HepG2 (cell line): ENCODE data around the gene ZNF48. TPM values are rescaled to one million over a fixed set of nuclear protein-coding genes. Genes with fewer than 3 reads are reported as not detected.

Experiments used
- ATAD3A ChIP-seq: sonication (generic); formaldehyde crosslinking; IDR thresholded peaks from 2 replicates; pipeline ENCODE4 v1.4.0; 2020; ENCODE audit warnings: missing genetic modification reagents
- DNMT1 ChIP-seq: sonication (generic); formaldehyde crosslinking; IDR thresholded peaks from 2 replicates; pipeline ENCODE4 v1.5.1; 2020; ENCODE audit warnings: mild to moderate bottlenecking, missing genetic modification reagents
- ELF3 ChIP-seq: IDR thresholded peaks from 2 replicates; pipeline ENCODE4 v1.6.1; 2016; ENCODE audit warnings: missing genetic modification reagents, missing compliant biosample characterization
- HNF1A ChIP-seq, 2 experiments: sonication (generic) in 1 of 2; formaldehyde crosslinking in 1 of 2; IDR thresholded peaks; 2 replicates each; pipeline versions ENCODE4 v1.4.0 to v1.6.1; 2016 to 2020; ENCODE audit warnings: borderline replicate concordance in 1 of 2, low read depth in 1 of 2, mild to moderate bottlenecking in 1 of 2, missing genetic modification reagents in 1 of 2
- JARID2 ChIP-seq: sonication (generic); formaldehyde crosslinking; IDR thresholded peaks from 2 replicates; pipeline ENCODE4 v1.8.1; 2023; ENCODE audit warnings: missing genetic modification reagents, inconsistent platforms; ENCODE audit not compliant: insufficient replicate concordance
- MIER2 ChIP-seq: IDR thresholded peaks from 2 replicates; pipeline ENCODE4 v1.6.1; 2016; ENCODE audit warnings: missing biosample characterization, missing genetic modification reagents
- MTF2 ChIP-seq: sonication (generic); formaldehyde crosslinking; IDR thresholded peaks from 2 replicates; pipeline ENCODE4 v1.5.0; 2020; ENCODE audit warnings: missing genetic modification reagents, borderline replicate concordance
- RARG ChIP-seq: sonication (generic); formaldehyde crosslinking; IDR thresholded peaks from 2 replicates; pipeline ENCODE4 v1.4.0; 2020; ENCODE audit warnings: low read depth, mild to moderate bottlenecking, missing genetic modification reagents
- SP140L ChIP-seq: sonication (generic); formaldehyde crosslinking; IDR thresholded peaks from 2 replicates; pipeline ENCODE4 v1.4.0; 2020; ENCODE audit warnings: missing genetic modification reagents, borderline replicate concordance
- YEATS4 ChIP-seq: sonication (generic); formaldehyde crosslinking; IDR thresholded peaks from 2 replicates; pipeline ENCODE4 v1.4.0; 2020; ENCODE audit warnings: missing genetic modification reagents, borderline replicate concordance
- ZBED4 ChIP-seq: sonication (generic); formaldehyde crosslinking; IDR thresholded peaks from 2 replicates; pipeline ENCODE4 v1.4.0; 2020; ENCODE audit warnings: missing genetic modification reagents, borderline replicate concordance
- ZBTB1 ChIP-seq: sonication (generic); formaldehyde crosslinking; IDR thresholded peaks from 2 replicates; pipeline ENCODE4 v1.4.0; 2020; ENCODE audit warnings: missing genetic modification reagents, borderline replicate concordance
- ZNF282 ChIP-seq: fragments of 450-650 bp; IDR thresholded peaks from 2 replicates; pipeline ENCODE4 v1.6.1; 2018; ENCODE audit not compliant: partially characterized antibody
- ZNF34 ChIP-seq: sonication (generic); formaldehyde crosslinking; IDR thresholded peaks from 2 replicates; pipeline ENCODE4 v1.4.0; 2020; ENCODE audit warnings: mild to moderate bottlenecking, missing genetic modification reagents, borderline replicate concordance
- ZNF383 ChIP-seq: sonication (generic); formaldehyde crosslinking; IDR thresholded peaks from 2 replicates; pipeline ENCODE4 v1.4.0; 2020; ENCODE audit warnings: missing genetic modification reagents, mild to moderate bottlenecking, borderline replicate concordance
- ZNF546 ChIP-seq: sonication (generic); formaldehyde crosslinking; conservative IDR thresholded peaks from 2 replicates; pipeline ENCODE4 v1.8.1; 2023; ENCODE audit warnings: mild to moderate bottlenecking, missing genetic modification reagents
- ZNF556 ChIP-seq: sonication (generic); formaldehyde crosslinking; IDR thresholded peaks from 2 replicates; pipeline ENCODE4 v1.4.0; 2020; ENCODE audit warnings: mild to moderate bottlenecking, missing genetic modification reagents, borderline replicate concordance
- ZNF704 ChIP-seq: sonication (generic); formaldehyde crosslinking; IDR thresholded peaks from 2 replicates; pipeline ENCODE4 v1.8.1; 2023; ENCODE audit warnings: mild to moderate bottlenecking, inconsistent platforms, moderate library complexity, missing genetic modification reagents, borderline replicate concordance
- polyA plus RNA-seq, 8 experiments: library from polyadenylated mRNA; depleted of rRNA in 3 of 8; stranded (reverse) in 7 of 8; unstranded in 1 of 8; fragments of >200 nt; fragmentation: Illumina TruSeq in 4 of 8; extraction: Trizol in 4 of 8; gene quantifications; 2 replicates each; pipeline versions ENCODE4 v1.2.1 to v1.2.3, GENCODE V29; 2011 to 2016; ENCODE audit warnings: low read depth in 4 of 8, missing spikeins in 1 of 8, mixed read lengths in 1 of 8; ENCODE audit not compliant: insufficient read depth in 1 of 8
- total RNA-seq, 5 experiments: library from RNA; depleted of rRNA; stranded (reverse); fragments of >200 nt; fragmentation: Illumina TruSeq; extraction: Trizol; gene quantifications; 2 replicates each; pipeline ENCODE4 v1.2.3, GENCODE V29; 2016; ENCODE audit warnings: low read depth in 1 of 5

Gene ZNF48
- total and polyA plus RNA-seq, 2 of the 13 experiments (the other 11 are each of a cell fraction or from before 2014, with no cell fraction given), result 9.9 to 12.3 TPM

GRCh38 chr16:30378236-30379157 is 16.7 kb upstream of the ZNF48 start (continued):
- TF ChIP-seq YEATS4 (CRISPR knock-in tag) (peak; percentile 68), SP140L (no peak), RARG (0 out of 2 replicates have a peak, but pooled peaks have one; percentile 57), ATAD3A (CRISPR knock-in tag) (0 out of 2 replicates have a peak, but pooled peaks have one; percentile 57), ZNF282 (no peak), ZNF546 (CRISPR knock-in tag) (peak; percentile 90), ZBTB1 (CRISPR knock-in tag) (0 out of 2 replicates have a peak, but pooled peaks have one; percentile 39), DNMT1 (CRISPR knock-in tag) (0 out of 2 replicates have a peak, but pooled peaks have one; percentile 57), HNF1A (IDR thresholded peaks at IDR 0.05; ENCODE audit: low read depth) (no peak), HNF1A (CRISPR knock-in tag; IDR thresholded peaks at IDR 0.05; ENCODE audit: borderline replicate concordance) (peak; percentile 78), ZNF704 (CRISPR knock-in tag) (peak; percentile 87; the same call in 1 of the 2 replicates), ZNF34 (CRISPR knock-in tag) (peak; percentile 94; the same call in 1 of the 2 replicates), ZNF383 (CRISPR knock-in tag) (0 out of 2 replicates have a peak, but pooled peaks have one; percentile 73), ZNF556 (peak; percentile 98), MTF2 (peak; percentile 76; the same call in 1 of the 2 replicates), JARID2 (CRISPR knock-in tag) (no peak), MIER2 (CRISPR knock-in tag) (peak; percentile 76), ELF3 (CRISPR knock-in tag) (peak; percentile 2; the same call in 1 of the 2 replicates), ZBED4 (CRISPR knock-in tag) (peak; percentile 87)
